GM10248 (cell line): ENCODE results near the gene SLC39A3.

ENCODE experiments used
- CTCF ChIA-PET: fragments of 300-600 bp; sonication (Branson Sonifier 250); formaldehyde crosslinking; extraction: SDS; loops from one replicate; lab custom pipeline; 2021; ENCODE audit warnings: antibody characterized with exemption; lab: Yijun Ruan, JAX
- POLR2A ChIA-PET: fragments of 350-650 bp; sonication (Branson Sonifier 250); formaldehyde crosslinking; extraction: SDS; loops from one replicate; lab custom pipeline; 2020; ENCODE audit warnings: antibody characterized with exemption; lab: Yijun Ruan, JAX
- DNase-seq: peaks from one replicate; pipeline ENCODE4 v3.0.0; 2012; ENCODE audit errors: extremely low spot score
- TF ChIP-seq, protein P1 (sequence below): IDR thresholded peaks from 2 replicates; pipeline ENCODE4 v1.5.1; 2012; ENCODE audit warnings: mild to moderate bottlenecking, low read depth; ENCODE audit errors: extremely low read depth, missing control alignments, control extremely low read depth

Gene SLC39A3

GRCh38 chr19:2736550-2737190, 3.1 kb downstream of the SLC39A3 start:
- ChIA-PET POLR2A (no interaction called here), CTCF (interaction anchor here (0.6 to 1.4 kb wide), 5 partner anchors 10 to 100 kb away, joined by 3 to 5 read pairs (median 3); no protein-coding TSS in a partner anchor)
- TF ChIP-seq, protein P1, sequence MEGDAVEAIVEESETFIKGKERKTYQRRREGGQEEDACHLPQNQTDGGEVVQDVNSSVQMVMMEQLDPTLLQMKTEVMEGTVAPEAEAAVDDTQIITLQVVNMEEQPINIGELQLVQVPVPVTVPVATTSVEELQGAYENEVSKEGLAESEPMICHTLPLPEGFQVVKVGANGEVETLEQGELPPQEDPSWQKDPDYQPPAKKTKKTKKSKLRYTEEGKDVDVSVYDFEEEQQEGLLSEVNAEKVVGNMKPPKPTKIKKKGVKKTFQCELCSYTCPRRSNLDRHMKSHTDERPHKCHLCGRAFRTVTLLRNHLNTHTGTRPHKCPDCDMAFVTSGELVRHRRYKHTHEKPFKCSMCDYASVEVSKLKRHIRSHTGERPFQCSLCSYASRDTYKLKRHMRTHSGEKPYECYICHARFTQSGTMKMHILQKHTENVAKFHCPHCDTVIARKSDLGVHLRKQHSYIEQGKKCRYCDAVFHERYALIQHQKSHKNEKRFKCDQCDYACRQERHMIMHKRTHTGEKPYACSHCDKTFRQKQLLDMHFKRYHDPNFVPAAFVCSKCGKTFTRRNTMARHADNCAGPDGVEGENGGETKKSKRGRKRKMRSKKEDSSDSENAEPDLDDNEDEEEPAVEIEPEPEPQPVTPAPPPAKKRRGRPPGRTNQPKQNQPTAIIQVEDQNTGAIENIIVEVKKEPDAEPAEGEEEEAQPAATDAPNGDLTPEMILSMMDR, result no peak
- no peak for DNase-seq

GRCh38 chr19:2735374-2735773, 4.4 kb downstream of the SLC39A3 start:
- DNase-seq, result no peak
- TF ChIP-seq, protein P1, result no peak
- CTCF ChIA-PET, result interaction anchor here (1.0 to 1.4 kb wide), 3 partner anchors 14 to 98 kb away, joined by 3 to 5 read pairs (median 3); no protein-coding TSS in a partner anchor
- POLR2A ChIA-PET, result no interaction called here

- CTCF ChIA-PET, result interaction anchor here (1.0 kb wide), 1 partner anchor 15 kb away, joined by 3 read pairs; no protein-coding TSS in a partner anchor
- POLR2A ChIA-PET, result no interaction called here
These were observed 5.1 kb downstream of the SLC39A3 start for GRCh38 chr19:2734589-2735288.

GRCh38 chr19:2733930-2734588, 5.8 kb downstream of the SLC39A3 start:
- DNase-seq, result no peak
- TF ChIP-seq, protein P1, result no peak
- ChIA-PET POLR2A (no interaction called here), CTCF (interaction anchor here (1.0 to 1.1 kb wide), 2 partner anchors 16 to 80 kb away, joined by 3 read pairs; no protein-coding TSS in a partner anchor)

More at GRCh38 chr19:2734589-2735288, 5.1 kb downstream of the SLC39A3 start:
- DNase-seq, result no peak
- TF ChIP-seq, protein P1, result no peak

DNA sequence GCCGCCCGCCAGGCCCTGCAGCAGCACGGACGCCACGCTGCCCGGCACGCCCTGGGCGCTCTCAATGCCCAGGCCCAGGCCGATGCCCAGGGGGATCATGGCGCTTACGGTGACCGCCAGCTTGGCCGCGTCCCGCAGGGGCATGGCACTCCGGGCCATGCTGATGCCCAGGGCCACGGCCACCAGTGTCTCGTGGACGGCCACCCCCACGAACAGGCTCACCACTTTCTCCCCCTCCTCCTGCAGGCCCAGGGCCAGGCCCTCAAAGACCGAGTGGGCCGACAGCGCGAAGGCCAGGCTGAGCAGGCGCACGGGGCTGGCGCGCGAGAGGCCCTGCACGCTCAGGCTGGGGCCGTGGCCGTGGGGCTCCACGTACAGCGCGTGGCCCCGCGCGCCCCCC, 6.9 kb downstream of the SLC39A3 start:
- ChIA-PET CTCF (interaction anchor here (1.6 kb wide), 1 partner anchor 85 kb away, joined by 6 read pairs; no protein-coding TSS in a partner anchor), POLR2A (no interaction called here)
- no peak for DNase-seq
- TF ChIP-seq, protein P1, result no peak

- ChIA-PET POLR2A (no interaction called here), CTCF (interaction anchor here (1.6 kb wide), 1 partner anchor 84 kb away, joined by 6 read pairs; no protein-coding TSS in a partner anchor)
- TF ChIP-seq, protein P1, result no peak
- DNase-seq, result no peak
These were observed 7.6 kb downstream of the SLC39A3 start for GRCh38 chr19:2732157-2732725.
